ENCODE data around the gene ADAMTS3.

Gene ADAMTS3

DNA sequence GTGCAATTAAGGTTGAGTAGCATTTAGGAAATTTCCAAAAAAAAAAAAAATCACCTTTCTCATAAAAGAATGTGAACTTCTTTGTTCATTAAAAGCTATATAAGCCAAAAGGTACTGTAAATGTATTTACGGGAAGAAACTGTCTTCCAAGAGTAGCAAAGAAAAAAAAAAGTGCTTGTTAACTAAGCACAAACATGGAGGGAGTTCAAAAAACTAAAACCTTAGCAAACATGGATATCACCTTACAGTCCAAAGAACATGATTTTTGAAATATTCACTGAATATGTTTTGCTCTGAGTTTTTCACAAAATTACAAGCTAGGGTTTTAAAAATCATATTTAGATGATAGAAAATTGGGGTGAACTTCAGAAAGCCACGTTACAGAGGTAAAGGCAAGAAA lies 217.5 kb downstream of the ADAMTS3 start:
- no peak for FAIRE-seq
- TF ChIP-seq POLR2A (IDR thresholded peaks at IDR 0.05; ENCODE audit: low read depth, low read length): no peak

DNA sequence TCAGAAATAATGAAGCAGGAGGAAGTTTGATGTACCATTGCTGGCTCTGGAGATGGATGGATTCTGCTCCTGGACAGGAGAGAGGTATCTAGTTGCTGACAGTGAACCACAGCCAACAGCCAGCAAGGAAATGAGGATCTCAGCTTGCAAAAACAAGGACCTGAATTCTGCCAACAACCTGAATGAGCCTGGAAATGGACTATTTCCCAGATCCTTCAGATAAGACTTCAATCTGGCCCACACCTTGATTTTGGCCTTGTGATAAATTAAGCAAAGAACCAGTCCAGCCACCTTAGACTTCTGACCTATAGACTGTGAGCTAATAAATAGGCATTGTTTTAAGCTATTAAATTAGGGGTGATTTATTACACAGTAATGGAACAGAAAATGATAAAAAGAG lies 220.3 kb downstream of the ADAMTS3 start:
- FAIRE-seq (no peak), DNase-seq (ENCODE audit: insufficient read length, low spot score) (no peak)
- no peak for TF ChIP-seq POLR2A (IDR thresholded peaks at IDR 0.05; ENCODE audit: low read depth, low read length)

More for the DNA sequence above, 217.5 kb downstream of the ADAMTS3 start:
- no peak for DNase-seq (ENCODE audit: insufficient read length, low spot score)

DNA sequence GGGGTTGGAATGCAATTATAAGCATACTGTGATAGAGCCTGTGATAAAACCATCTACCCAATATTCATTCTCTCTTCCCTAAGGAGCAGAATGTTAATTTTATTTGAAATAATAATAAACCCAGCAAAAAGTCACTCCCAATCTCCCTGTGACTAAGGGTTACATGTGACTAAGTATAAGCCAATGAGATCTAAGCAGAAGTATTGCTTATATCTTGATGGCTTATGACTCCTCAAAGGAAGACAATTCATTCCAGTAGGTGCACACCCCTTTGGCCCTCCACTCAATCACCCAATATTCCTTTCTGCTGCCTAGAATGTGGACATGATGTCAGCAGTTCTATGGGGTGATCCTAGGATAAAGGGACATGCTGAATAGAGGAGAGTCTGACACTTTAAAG lies 224.6 kb downstream of the ADAMTS3 start:
- FAIRE-seq: no peak
- TF ChIP-seq POLR2A (IDR thresholded peaks at IDR 0.05; ENCODE audit: low read depth, low read length): no peak
- DNase-seq (ENCODE audit: insufficient read length, low spot score): no peak

DNA sequence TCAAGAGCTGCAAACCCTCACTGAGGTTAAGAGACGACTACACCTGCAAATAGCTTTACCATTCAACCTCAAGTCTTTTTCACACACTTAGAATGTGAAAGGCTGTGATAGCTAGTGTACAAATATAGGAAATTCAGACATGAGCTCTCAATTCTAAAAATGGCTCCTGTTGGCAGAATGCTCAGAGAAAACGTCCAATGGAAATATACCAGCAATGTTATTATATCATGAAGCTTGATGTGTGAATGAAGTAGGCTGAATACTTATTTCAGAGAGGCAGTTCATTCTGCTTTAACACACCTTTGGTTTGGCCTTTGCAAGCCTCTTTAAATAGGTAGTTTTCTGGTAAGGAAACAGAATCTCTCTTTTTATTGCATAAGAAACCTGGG lies 227.6 kb downstream of the ADAMTS3 start:
- DNase-seq (ENCODE audit: insufficient read length, low spot score) (no peak), FAIRE-seq (no peak)
- no peak for TF ChIP-seq POLR2A (IDR thresholded peaks at IDR 0.05; ENCODE audit: low read depth, low read length)

DNA sequence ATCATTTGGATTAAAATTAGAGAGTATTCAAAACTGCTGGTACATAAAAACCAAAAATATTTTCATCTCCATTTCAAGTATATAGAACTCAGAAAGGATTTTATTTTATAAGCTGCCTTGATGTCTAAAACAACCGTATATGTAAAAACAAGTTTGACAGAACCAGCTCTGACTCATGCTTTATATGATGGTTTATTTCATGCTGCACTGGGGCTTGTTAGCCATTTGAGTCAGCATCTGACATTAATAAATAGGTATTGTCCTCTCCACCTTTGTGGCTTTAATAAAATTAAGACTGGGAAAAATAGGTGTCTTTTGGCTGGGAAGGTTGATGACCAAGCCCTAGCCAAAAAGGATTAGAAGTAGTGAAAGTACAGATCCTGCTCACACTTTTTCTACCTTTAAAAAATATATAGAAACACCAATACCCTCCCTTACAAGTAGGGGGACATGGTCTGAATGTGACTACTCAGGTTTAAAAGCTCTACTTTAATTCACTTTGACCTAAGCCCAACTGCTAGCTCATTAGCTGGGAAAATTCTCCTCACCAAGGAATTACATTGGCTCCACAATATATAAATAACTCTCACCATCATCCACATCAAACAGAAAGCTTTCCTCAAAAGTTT lies 228.1 kb downstream of the ADAMTS3 start:
- TF ChIP-seq POLR2A (IDR thresholded peaks at IDR 0.05; ENCODE audit: low read depth, low read length): no peak

DNA sequence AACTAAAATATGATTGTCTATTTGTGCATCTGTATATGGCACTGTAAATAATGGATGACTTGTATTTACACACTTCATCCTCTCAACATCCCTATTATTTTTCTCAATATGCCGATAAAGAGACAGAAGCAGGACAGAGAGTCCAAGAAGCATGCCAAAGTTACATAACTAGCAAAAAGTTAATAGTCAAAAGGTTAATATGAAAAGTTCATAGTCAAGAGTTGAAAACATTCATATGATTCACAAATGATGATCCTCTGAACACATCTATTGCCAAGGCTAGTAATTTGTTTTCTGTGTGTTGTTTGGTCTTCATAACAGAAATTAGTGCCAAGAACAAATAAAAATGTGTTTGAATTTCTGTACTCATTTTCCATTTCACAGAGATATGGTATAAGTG lies 231.0 kb downstream of the ADAMTS3 start:
- no peak for DNase-seq (ENCODE audit: insufficient read length, low spot score)
- TF ChIP-seq POLR2A (IDR thresholded peaks at IDR 0.05; ENCODE audit: low read depth, low read length): no peak
- FAIRE-seq: no peak

More for the DNA sequence above, 228.1 kb downstream of the ADAMTS3 start:
- DNase-seq (ENCODE audit: insufficient read length, low spot score) (no peak), FAIRE-seq (no peak)

DNA sequence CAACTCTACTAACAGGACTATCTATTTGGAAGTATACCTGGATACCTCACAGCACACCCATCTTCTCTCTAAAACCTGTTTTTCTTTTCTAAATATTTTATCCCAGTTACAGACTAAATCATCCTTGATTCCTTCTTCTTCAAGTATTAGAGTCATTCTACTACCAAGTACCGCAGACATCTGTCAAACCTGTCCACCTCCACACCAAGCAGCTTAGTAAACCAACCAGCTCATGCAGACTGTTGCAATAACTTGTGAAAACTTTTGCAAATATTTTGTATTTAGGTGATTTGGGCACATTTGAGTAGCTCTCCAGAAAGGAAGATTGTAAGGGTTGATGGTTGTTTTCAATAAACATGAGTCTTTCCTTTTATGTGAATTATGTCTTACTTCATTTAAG lies 238.6 kb downstream of the ADAMTS3 start:
- DNase-seq (ENCODE audit: insufficient read length, low spot score) (no peak), FAIRE-seq (no peak)
- TF ChIP-seq POLR2A (IDR thresholded peaks at IDR 0.05; ENCODE audit: low read depth, low read length): no peak

DNA sequence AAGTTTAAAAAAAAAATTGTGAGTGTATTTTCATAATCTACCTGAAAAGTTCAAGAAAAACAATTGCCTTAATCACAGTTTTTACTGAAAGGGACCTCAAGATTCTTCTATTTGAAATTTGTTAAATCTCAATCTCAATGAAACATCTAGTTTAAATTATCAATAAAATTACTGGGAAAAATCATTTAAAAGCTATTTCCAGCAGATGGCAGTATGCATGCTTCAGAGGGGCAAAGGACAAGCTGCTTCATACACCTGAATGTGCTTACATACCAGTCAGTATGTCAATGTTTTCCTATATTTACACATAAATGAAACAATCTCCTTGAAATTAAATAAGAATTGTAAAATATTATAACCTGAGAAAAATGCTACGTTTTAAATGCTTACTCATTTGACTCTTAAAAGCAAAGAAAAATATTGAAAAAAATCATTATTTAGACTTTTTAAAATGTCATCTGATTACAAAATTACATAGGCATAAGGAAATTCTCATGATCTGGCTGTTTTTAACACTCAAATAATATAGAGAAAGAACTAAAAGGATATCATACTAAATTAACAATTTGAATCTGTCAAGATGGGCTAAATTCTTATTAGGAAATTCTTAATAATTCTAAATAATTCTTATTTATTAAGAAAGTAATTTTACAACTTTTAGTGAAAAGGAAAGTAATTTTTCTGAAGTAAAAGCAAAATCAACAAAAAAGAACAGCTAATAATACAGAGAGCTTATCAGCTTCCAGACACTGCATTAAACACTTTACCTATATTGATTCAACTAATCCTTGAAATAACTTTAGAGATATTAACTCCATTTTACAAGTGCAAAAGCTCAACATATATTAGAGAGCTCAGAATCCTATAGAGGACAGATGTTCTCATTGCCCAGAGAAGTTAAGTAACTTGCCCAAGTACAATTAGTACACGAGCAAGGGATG lies 242.1 kb downstream of the ADAMTS3 start:
- no peak for TF ChIP-seq POLR2A (IDR thresholded peaks at IDR 0.05; ENCODE audit: low read depth, low read length)
- no peak for DNase-seq (ENCODE audit: insufficient read length, low spot score)
- no peak for FAIRE-seq

DNA sequence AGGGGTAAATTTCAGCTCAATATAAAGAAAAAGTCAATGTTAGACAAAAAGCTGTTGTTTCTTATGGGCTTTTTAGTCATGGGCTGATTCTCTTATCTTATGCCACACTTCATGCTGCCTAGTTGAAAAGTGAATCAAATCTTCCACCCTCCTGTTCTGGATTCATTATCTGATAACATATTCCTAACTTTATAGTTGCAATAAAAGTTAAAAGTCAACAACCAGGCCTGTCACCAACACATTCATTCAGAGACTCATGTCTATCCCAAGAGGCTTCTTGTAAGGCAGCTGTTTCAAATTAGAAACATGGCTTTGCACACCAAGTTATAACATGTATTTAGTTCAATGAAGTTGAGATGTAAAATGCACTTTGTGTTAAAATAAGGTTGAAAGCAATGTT lies 243.8 kb downstream of the ADAMTS3 start:
- DNase-seq (ENCODE audit: insufficient read length, low spot score) (no peak), FAIRE-seq (no peak)
- TF ChIP-seq POLR2A (IDR thresholded peaks at IDR 0.05; ENCODE audit: low read depth, low read length): no peak

DNA sequence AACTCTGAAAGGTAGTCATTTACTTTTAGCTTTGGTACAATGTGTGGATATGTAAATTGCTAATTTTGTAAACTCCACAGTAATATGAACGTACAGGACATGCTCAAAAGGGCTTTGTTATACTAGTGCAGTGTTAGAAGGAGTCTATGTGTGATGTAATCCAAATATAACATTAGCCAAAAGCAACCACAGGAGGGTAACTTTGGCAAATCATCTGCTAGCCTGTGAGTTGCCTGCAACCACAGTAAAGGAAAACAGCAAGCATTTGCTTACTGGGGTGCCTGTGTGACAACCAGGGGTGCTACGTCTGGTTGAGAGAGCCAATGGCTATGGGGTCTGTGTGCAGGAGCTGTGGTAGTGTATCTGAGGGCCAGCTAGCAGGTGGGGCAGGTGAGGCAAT lies 245.8 kb downstream of the ADAMTS3 start:
- FAIRE-seq (no peak), DNase-seq (ENCODE audit: insufficient read length, low spot score) (no peak)
- TF ChIP-seq POLR2A (IDR thresholded peaks at IDR 0.05; ENCODE audit: low read depth, low read length): no peak

DNA sequence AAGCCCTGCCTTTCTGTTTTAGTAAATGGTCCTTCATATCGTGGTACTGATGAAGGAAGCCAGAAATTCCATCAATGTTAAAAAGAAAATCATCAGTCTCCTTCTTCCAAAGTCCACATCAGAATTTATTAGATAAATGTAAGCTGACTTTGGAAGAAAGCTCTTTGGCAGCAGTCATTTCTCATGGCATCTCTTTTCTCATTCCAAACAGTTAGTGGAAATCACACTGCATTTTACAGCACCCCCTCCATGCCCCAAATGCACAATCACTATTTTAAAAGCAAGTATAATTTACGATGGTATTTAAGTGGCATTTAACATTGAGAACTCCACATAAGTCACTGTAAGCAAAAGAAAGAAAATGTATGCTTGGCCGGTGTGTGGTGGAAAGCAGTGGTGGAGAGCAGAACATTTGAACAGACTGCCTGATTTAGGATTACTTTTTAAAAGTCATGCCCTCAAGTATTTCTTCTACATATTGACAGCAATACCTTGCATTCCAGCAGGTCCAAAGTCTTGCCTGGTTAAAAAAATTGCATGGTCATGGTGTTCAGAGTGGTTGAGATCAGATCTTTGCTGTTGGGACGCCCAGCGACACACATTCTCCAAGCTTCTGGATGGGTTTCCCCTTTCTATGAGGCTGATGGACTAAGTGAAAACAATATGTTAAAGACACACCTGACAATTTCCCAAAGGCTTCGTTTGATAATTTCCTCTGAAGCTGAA lies 248.6 kb downstream of the ADAMTS3 start:
- FAIRE-seq: no peak

DNA sequence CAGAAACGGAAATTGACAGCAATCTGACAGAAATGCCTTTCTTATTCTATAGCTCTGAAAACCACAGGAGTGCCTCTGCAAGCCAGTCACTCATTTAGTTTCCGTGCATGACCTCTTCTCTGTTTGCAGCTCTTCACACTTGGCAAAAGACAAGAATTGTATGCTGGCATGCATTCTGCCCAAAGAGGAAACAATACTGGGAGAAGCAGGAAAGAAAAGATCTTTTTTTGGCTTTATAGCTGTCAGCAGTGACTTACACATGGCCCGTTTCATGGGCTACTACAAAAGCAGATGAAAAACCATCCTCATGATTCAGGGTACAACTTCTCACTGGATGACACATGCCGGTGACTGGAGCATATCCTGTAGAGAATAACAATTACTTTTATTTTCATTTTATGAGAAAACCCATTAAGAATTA lies 249.4 kb downstream of the ADAMTS3 start:
- FAIRE-seq: no peak
- no peak for DNase-seq (ENCODE audit: insufficient read length, low spot score)
- no peak for TF ChIP-seq POLR2A (IDR thresholded peaks at IDR 0.05; ENCODE audit: low read depth, low read length)

More for the DNA sequence above, 248.6 kb downstream of the ADAMTS3 start:
- DNase-seq (ENCODE audit: insufficient read length, low spot score): no peak
- TF ChIP-seq POLR2A (IDR thresholded peaks at IDR 0.05; ENCODE audit: low read depth, low read length): no peak

DNA sequence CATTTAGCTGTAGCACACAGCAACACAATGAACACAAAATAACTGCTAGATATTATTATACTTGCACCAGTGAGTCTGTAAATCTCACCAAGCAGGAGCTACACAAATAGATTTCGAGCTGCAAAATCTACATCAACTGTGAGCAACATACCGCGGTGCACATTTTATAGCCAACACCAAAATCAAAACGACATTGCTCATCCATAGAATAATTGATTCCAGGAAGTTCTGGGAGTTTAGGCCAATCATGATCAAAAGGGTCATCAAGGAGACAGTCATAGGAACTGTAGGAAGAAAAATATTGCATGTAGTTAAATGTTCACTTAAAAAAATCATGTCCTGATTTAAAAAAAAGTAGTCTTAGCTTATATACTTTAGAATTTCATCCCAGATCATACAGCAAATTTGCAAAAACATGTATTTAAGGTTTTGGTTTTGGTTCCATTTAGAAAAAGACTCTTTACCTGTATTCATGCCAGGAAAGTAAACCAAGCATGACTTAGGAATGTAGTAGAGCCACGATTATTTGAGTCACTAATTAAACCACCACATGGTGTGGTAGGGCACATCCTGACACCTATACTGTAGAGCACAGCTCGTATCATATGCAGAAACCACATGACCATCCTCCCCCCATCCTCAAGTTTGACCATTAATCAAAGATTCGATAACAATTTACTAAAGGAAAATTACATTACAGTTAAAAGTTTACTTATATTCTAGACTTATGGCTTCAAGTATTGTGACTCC lies 250.4 kb downstream of the ADAMTS3 start:
- no peak for FAIRE-seq
- no peak for TF ChIP-seq POLR2A (IDR thresholded peaks at IDR 0.05; ENCODE audit: low read depth, low read length)

More for the DNA sequence above, 250.4 kb downstream of the ADAMTS3 start:
- no peak for DNase-seq (ENCODE audit: insufficient read length, low spot score)
